Activated naive CD8-positive, alpha-beta T cell treated with anti-CD3 and anti-CD28 coated beads, Interleukin-2, amount 10 ng/mL, durations not matched to agents 7 days and 5 days (primary cell): ENCODE measurements around the gene SEL1L3. TPM values are rescaled to one million over a fixed set of nuclear protein-coding genes. Genes with fewer than 3 reads are reported as not detected.

ENCODE experiments used
- ATAC-seq: fragments of 150-1000 bp; cut with Tn5 transposase; one replicate; pipeline ENCODE4 v1.10.0; 2021; ENCODE audit warnings: low read depth, moderate library complexity
- POLR2A ChIA-PET: fragments of 350-600 bp; sonication (Branson Sonifier 250); formaldehyde crosslinking; loops from one replicate; lab custom pipeline; 2021; ENCODE audit warnings: antibody characterized with exemption; lab: Charles Lee
- DNase-seq: peaks from one replicate; pipeline ENCODE4 v3.0.0; 2021
- H3K27ac Mint-ChIP-seq: one replicate; pipeline ENCODE4 v1.8.0; 2022; ENCODE audit warnings: mild to moderate bottlenecking, mixed read lengths
- H3K27me3 Mint-ChIP-seq: one replicate; pipeline ENCODE4 v1.8.0; 2022; ENCODE audit warnings: mild to moderate bottlenecking, moderate library complexity, mixed read lengths
- H3K36me3 Mint-ChIP-seq: one replicate; pipeline ENCODE4 v1.8.0; 2021; ENCODE audit warnings: mild to moderate bottlenecking, mixed read lengths
- H3K4me1 Mint-ChIP-seq: one replicate; pipeline ENCODE4 v1.8.0; 2021; ENCODE audit warnings: mixed read lengths
- H3K4me3 Mint-ChIP-seq: one replicate; pipeline ENCODE4 v1.8.0; 2022; ENCODE audit warnings: mild to moderate bottlenecking, moderate library complexity, mixed read lengths
- H3K9me3 Mint-ChIP-seq: one replicate; pipeline ENCODE4 v1.8.0; 2021; ENCODE audit warnings: mixed read lengths
- total RNA-seq, 2 experiments: library from RNA; stranded (reverse); gene quantifications; one replicate each; pipeline ENCODE4 v1.2.3, GENCODE V29; 2021

Gene SEL1L3
- total RNA-seq, 2 experiments from 2014 or later = 62.8 to 69.7 TPM

- peaks cover under 1% of the 10 kb centered on the region for H3K27me3 Mint-ChIP-seq
- no peak overlapping the region for H3K4me3 Mint-ChIP-seq
- H3K9me3 Mint-ChIP-seq = no peaks in the 10 kb centered on the region
- H3K4me1 Mint-ChIP-seq = no peaks in the 10 kb centered on the region
- no peaks in the 10 kb centered on the region for H3K36me3 Mint-ChIP-seq
- no peak for ATAC-seq
- no peak for DNase-seq
- H3K27ac Mint-ChIP-seq = no peak overlapping the region
- POLR2A ChIA-PET = no interaction called here
Measured at GRCh38 chr4:25703731-25704388, 158.9 kb downstream of the SEL1L3 start.

GRCh38 chr4:25702848-25703247, 159.9 kb downstream of the SEL1L3 start:
- no peaks in the 10 kb centered on the region for H3K36me3 Mint-ChIP-seq
- no peaks in the 10 kb centered on the region for H3K4me1 Mint-ChIP-seq
- ATAC-seq (no peak), DNase-seq (no peak)
- H3K27ac Mint-ChIP-seq = no peak overlapping the region
- POLR2A ChIA-PET = no interaction called here
- peaks cover 2% of the 10 kb centered on the region for H3K27me3 Mint-ChIP-seq
- no peaks in the 10 kb centered on the region for H3K9me3 Mint-ChIP-seq
- H3K4me3 Mint-ChIP-seq = no peak overlapping the region

- H3K36me3 Mint-ChIP-seq = no peaks in the 10 kb centered on the region
- ATAC-seq (no peak), DNase-seq (no peak)
- H3K4me1 Mint-ChIP-seq = no peaks in the 10 kb centered on the region
- POLR2A ChIA-PET = no interaction called here
- H3K27me3 Mint-ChIP-seq = peaks cover 2% of the 10 kb centered on the region
- no peaks in the 10 kb centered on the region for H3K9me3 Mint-ChIP-seq
- no peak overlapping the region for H3K4me3 Mint-ChIP-seq
- H3K27ac Mint-ChIP-seq = no peak overlapping the region
Measured at GRCh38 chr4:25700661-25701060, 162.1 kb downstream of the SEL1L3 start.

GRCh38 chr4:25697516-25697915, 165.3 kb downstream of the SEL1L3 start:
- ATAC-seq (no peak), DNase-seq (no peak)
- H3K36me3 Mint-ChIP-seq = no peaks in the 10 kb centered on the region
- no peak overlapping the region for H3K4me3 Mint-ChIP-seq
- POLR2A ChIA-PET = no interaction called here
- H3K27me3 Mint-ChIP-seq = peaks cover 2% of the 10 kb centered on the region
- H3K4me1 Mint-ChIP-seq = peaks cover 6% of the 10 kb centered on the region
- peaks cover 3% of the 10 kb centered on the region for H3K9me3 Mint-ChIP-seq
- no peak overlapping the region for H3K27ac Mint-ChIP-seq

Other genes starting within 250 kb of the SEL1L3 start
- not detected for gene SLC34A2, start 207.1 kb downstream of the SEL1L3 start, total RNA-seq
- 10 to 100 TPM; 12.9 to 14.9 TPM for gene SMIM20, start 51.2 kb upstream of the SEL1L3 start, total RNA-seq